ENCODE results near the gene GAS5.
"Not testable (repeated sequence)": the region's sequence is repeated elsewhere in the genome, so short reads cannot be mapped to it uniquely, and the experiment has no call there.

GAS5 gene

DNA sequence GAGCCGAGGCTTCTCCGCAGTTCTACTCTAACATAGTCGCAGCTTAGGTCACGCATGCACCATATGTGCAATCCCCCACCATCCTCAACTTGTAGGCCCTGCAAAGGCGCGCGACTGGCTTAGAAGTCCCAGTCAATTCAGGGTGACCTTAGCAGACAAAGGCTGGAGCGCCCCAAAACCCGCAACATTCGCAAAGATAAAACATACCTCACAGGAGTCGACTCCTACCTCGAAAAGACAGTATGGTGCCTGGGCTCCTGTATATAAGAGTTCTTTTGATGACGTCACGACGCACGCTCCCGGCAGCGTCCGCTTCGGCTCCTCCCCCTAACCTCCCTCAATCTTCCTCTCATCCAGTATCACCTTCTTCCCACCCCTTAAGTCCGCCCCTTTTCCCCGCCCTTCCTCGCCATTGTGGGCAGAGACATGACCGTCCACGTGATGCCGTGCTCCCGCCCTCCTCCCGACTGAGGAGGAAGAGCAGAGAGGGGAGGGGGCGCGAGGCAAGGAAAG lies at the start of gene GAS5:
TSS of gene GAS5 (minus strand) at position 237 of the 513 bp plus-strand sequence.
- peak; percentile 97 to 98 for DNase-seq

GRCh38 chr1:173917149-173917548 lies 49.4 kb upstream of the GAS5 start, which contains the start of gene SERPINC1:
TSS of gene SERPINC1 (minus strand) at chr1:173917327. CDS start at chr1:173917259, 68 bp downstream.
- DNase-seq = no peak

GRCh38 chr1:173916667-173917066 lies 48.9 kb upstream of the GAS5 start:
- DNase-seq = no peak

GRCh38 chr1:173915596-173915995 lies 47.8 kb upstream of the GAS5 start:
- DNase-seq = no peak

GRCh38 chr1:173914366-173914871 lies 46.6 kb upstream of the GAS5 start:
- peak; percentile 11 to 52 for DNase-seq

DNA sequence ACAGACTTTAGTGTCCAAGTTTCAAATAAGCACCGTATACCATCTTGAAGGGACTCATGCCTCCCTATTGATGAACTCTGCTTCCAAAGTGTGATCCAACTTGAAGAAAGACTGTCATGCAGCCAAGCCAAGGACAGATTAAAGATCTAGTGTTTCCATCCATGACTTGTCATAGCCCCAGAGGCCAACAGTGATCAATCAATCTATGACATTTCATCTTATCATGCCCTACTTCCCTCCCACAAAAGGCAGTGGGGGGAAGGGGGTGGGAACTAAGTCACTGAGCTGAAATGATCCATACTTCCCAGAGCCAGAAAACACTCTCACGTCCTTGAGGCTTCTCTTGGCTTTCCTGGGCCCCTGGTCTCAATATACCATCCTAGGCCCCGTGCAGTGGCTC lies 45.3 kb upstream of the GAS5 start:
- no peak for DNase-seq

DNA sequence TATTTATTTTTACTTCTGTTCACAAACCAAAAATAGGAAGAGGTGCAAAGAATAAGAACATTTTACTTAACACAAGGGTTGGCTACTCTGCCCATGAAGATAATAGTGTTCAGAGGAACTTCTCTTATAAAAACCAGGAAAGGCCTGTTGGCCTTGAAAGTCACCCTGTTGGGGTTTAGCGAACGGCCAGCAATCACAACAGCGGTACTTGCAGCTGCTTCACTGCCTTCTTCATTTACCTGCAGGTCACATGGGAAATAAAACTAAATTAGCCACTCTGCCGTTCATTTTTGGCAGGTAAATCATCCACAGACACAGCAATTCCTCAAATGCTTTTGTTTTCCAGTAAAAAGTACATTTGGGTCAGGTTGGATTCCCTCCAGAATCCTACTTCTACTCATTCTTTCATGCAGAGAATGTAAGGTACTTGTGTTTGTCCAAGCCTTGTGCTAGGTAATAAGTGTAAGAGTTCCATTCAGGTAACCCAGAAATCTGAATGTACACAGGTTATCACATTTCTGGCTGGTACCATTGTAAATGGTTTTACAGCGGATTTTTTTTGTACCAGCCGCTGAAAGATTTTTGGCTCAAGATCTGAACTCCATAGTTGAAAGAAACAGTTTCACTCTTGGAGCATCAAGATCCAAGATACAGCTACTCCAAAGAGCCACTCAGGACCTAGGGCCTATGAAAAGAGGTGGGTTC lies 36.2 kb upstream of the GAS5 start:
- DNase-seq = no peak

DNA sequence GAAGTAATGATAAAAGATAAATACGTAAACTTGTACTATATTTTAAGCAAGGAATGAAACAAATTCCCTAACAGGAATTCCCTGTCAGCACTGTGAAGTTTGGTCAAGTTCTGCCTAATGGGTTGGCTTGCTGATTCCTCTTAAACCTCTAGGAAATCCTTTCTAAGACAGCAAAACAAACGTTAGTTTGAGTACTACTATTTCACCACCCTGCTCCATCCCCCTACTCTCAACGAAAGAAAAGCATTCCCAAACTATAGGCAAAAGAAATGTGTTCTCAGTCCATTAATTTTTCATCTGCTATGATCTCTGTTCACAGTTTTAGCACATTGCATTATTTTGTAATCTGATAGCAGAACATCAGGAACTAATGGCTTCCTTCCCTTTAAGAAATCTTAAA lies 33.2 kb upstream of the GAS5 start:
- no peak for DNase-seq

DNA sequence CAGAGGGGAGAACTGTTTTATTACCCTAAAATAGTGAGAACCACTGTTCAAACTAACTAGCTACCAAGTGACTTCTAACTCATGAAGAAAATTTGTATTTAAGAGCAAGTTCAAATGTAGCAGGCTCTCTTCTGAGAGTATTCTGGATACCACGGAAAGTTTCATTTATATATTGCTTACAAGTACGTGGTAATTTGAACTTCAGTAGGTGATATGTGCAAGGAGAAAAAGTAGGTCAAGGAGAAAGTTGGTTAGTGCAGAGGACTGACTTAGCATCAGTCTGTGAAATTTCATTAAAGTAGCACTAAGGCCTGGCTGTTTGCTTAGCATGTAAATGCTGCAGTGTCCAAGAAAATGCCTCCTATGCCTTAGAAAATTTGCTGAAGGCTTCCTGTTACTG lies 32.6 kb upstream of the GAS5 start:
- DNase-seq = no peak

GRCh38 chr1:173894189-173894588 lies 26.4 kb upstream of the GAS5 start:
- DNase-seq = no peak

DNA sequence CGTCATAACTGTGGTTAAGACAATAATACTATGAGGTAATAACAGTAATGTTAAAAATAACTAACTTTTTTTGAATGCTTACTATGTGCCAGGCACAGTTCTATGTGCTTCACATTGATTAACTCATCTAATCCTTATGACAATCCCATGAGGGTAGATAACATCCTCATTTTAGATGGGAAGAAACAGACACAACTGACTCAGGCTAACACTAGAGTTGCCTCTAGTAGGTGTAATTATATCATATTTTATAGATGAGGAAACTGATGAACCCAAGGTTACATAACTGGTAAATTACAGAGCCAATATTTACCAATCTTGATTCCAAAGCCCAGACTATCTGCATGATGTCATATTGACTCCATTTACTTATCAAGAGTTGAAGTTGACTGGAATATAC lies 25.8 kb upstream of the GAS5 start:
- no peak for DNase-seq

- DNase-seq = no peak
Measured at GRCh38 chr1:173889885-173890284, 22.1 kb upstream of the GAS5 start.

GRCh38 chr1:173888749-173889148 lies 21.0 kb upstream of the GAS5 start:
- DNase-seq = no peak

- DNase-seq = no peak
Measured at GRCh38 chr1:173887627-173888026, 19.8 kb upstream of the GAS5 start.

GRCh38 chr1:173886746-173887611 lies 19.2 kb upstream of the GAS5 start:
- no peak for DNase-seq

GRCh38 chr1:173884701-173885100 lies 16.9 kb upstream of the GAS5 start:
- DNase-seq = no peak

DNA sequence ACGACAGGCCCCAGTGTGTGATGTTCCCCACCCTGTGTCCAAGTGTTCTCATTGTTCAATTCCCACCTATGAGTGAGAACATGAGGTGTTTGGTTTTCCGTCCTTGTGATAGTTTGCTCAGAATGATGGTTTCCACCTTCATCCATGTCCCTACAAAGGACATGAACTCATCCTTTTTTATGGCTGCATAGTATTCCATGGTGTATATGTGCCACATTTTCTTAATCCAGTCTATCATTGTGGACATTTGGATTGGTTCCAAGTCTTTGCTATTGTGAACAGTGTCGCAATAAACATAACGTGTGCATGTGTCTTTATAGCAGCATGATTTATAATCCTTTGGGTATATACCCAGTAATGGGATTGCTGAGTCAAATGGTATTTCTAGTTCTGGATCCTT lies 13.3 kb upstream of the GAS5 start:
- not testable (repeated sequence) for DNase-seq

GRCh38 chr1:173878251-173878650 lies 10.5 kb upstream of the GAS5 start:
- DNase-seq = no peak

GRCh38 chr1:173876732-173877131 lies 8.9 kb upstream of the GAS5 start:
- no peak for DNase-seq

DNA sequence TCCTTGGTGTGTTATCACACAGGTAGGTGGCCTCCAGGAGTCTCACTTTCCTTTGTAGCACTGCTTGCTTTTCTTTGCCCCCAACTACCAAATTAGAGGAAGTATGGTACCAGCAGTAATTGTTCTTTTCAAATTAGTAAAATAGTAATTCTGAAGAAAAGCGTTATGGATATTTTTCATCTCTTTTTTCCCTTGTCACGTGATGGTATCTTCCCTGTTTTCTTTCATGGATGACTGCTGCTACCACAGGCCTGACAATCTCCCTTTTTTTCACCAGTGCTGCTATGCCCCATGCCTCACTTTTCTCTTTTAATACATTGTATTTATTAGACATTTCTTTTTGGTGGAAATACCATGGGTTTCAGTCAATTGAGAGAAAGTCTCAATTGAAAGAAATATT lies 3.7 kb upstream of the GAS5 start:
- DNase-seq = no peak

- DNase-seq = no peak
Measured at GRCh38 chr1:173871091-173871490, 3.3 kb upstream of the GAS5 start.

DNA sequence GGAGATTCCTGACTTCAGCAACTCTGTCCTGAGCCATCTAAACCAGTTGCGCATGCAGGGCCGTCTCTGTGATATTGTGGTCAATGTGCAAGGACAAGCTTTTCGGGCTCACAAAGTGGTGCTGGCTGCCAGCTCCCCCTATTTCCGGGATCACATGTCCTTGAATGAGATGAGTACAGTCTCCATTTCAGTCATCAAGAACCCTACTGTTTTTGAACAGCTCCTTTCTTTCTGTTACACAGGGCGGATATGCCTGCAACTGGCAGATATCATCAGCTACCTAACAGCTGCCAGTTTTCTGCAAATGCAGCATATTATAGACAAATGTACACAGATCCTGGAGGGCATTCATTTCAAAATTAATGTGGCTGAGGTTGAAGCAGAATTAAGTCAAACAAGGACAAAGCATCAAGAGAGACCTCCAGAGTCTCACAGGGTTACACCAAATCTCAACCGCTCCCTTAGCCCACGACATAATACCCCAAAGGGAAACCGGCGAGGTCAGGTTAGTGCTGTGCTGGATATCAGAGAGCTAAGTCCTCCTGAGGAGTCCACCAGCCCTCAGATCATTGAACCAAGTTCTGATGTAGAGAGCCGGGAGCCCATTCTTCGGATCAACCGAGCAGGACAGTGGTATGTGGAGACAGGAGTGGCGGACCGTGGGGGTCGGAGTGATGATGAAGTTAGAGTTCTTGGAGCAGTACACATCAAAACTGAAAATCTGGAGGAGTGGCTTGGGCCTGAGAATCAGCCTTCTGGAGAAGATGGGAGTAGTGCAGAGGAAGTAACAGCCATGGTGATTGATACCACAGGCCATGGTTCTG lies 2.7 kb upstream of the GAS5 start:
- peak; percentile 19 to 64 for DNase-seq

GRCh38 chr1:173869021-173869359 lies 1.2 kb upstream of the GAS5 start:
- peak; percentile 31 to 47 for DNase-seq
